ENCODE results near the gene EFEMP2. TPM values are rescaled to one million over a fixed set of nuclear protein-coding genes. Genes with fewer than 3 reads are reported as not detected.

EFEMP2 gene
- total and polyA plus RNA-seq, 10 of the 15 experiments (the other 5 are each of a cell fraction or from before 2014, with no cell fraction given), result 0.24 to 13.2 (median 1.3) TPM; not detected in 1

DNA sequence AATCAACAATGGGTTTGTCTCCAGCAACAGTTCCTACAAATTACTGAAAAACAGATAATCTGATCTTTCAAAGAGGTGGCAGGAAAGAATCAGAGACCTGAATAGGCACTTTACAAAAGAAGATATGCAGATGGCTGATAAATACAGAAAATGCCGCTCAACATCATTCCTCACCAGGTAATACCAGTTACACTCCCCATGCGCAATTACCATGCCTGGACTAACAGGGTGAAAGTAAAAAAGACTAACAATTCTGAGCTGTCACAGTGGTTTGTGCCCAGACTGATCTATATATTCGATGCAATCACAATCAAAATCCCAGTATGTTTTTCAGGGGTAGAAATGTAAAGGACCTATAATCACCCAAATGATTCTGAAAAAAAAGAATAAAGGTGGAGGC, 28.8 kb downstream of the EFEMP2 start:
- SMC1A ChIA-PET (ENCODE audit: uncharacterized antibody, unreplicated experiment), result interaction anchor here (1.0 kb wide), 1 partner anchor 10 kb away, joined by 3 read pairs; the partner anchor contains the start of gene SNX32
- RAD21 ChIA-PET (ENCODE audit: unreplicated experiment), result interaction anchor here (0.6 kb wide), 1 partner anchor 231 kb away, joined by 4 read pairs; no protein-coding TSS in a partner anchor
- Histone ChIP-seq H3K36me3 (ENCODE audit: control insufficient read depth in 2 of 2, insufficient read depth in 2 of 2, low read length in 1 of 2) (no peaks in the 10 kb centered on the region), H3K4me3 (no peak overlapping the region), H2AFZ (ENCODE audit: control insufficient read depth, low read depth, low read length) (no peak overlapping the region), H3K9me3 (replicated peaks; ENCODE audit: control insufficient read depth, insufficient read depth, low read length) (no peaks in the 10 kb centered on the region), H3K27ac (ENCODE audit: control insufficient read depth, insufficient read depth) (no peak overlapping the region), H3K4me2 (ENCODE audit: control insufficient read depth, insufficient read depth) (no peak overlapping the region), H3K4me1 (ENCODE audit: control insufficient read depth, insufficient read depth, low read length) (no peaks in the 10 kb centered on the region), H3K9ac (ENCODE audit: control insufficient read depth, insufficient read depth, low read length) (no peak overlapping the region), H4K20me1 (ENCODE audit: control insufficient read depth, insufficient read depth) (no peaks in the 10 kb centered on the region), H3K27me3 (replicated peaks in 1 of 2; ENCODE audit: control insufficient read depth in 2 of 2, insufficient read depth in 2 of 2, low read length in 1 of 2) (no peaks in the 10 kb centered on the region), H3K79me2 (ENCODE audit: control insufficient read depth, insufficient read depth, low read length) (no peaks in the 10 kb centered on the region)
- POLR2A ChIA-PET, result interaction anchor here (0.5 kb wide), 1 partner anchor 132 kb away, joined by 7 read pairs; no protein-coding TSS in a partner anchor
- CTCF ChIA-PET, result interaction anchor here (1.2 to 1.6 kb wide), 2 partner anchors 9 to 41 kb away, joined by 4 to 6 read pairs; no protein-coding TSS in a partner anchor
- DNase-seq (ENCODE audit: low read depth, low spot score), result no peak
- TF ChIP-seq ESRRA (IDR thresholded peaks at IDR 0.05; ENCODE audit: low read length), result no peak
- no peak for TF ChIP-seq HDGF (IDR thresholded peaks at IDR 0.05)
- TF ChIP-seq RFX5 (IDR thresholded peaks at IDR 0.05; ENCODE audit: low read depth, low read length), result no peak
- no peak for TF ChIP-seq PAX5 (IDR thresholded peaks at IDR 0.05; ENCODE audit: borderline replicate concordance, low read depth, low read length)
- no peak for TF ChIP-seq ELK1 (IDR thresholded peaks at IDR 0.05; ENCODE audit: low read depth, low read length)
- intact Hi-C loops (cut with micrococcal nuclease; ENCODE audit: unreplicated experiment), result no loop called here
- BruUV-seq (replicated peaks), result no TSS peak
- in situ Hi-C loops (cut with MboI), result no loop called here
- no peak for FAIRE-seq
- ATAC-seq, result no peak
- WGBS (ENCODE audit: insufficient coverage, insufficient replicate concordance, low lambda C conversion rate, missing lambda C conversion rate), result 76% methylated on average over 3 of the region's 3 CpGs

- FAIRE-seq (no peak), ATAC-seq (no peak), DNase-seq (ENCODE audit: low read depth, low spot score) (no peak)
- no peaks in the 10 kb centered on the region for H3K4me1 ChIP-seq (ENCODE audit: control insufficient read depth, insufficient read depth, low read length)
- no peak overlapping the region for H2AFZ ChIP-seq (ENCODE audit: control insufficient read depth, low read depth, low read length)
- H3K9ac ChIP-seq (ENCODE audit: control insufficient read depth, insufficient read depth, low read length), result no peak overlapping the region
- WGBS (ENCODE audit: insufficient coverage, insufficient replicate concordance, low lambda C conversion rate, missing lambda C conversion rate), result 72% methylated on average over 4 of the region's 4 CpGs
- intact Hi-C loops (cut with micrococcal nuclease; ENCODE audit: unreplicated experiment) (no loop called here), in situ Hi-C loops (cut with MboI) (no loop called here)
- H3K27ac ChIP-seq (ENCODE audit: control insufficient read depth, insufficient read depth), result no peak overlapping the region
- TF ChIP-seq RAD51 (IDR thresholded peaks at IDR 0.05) (no peak), USF2 (IDR thresholded peaks at IDR 0.05; ENCODE audit: borderline replicate concordance, low read depth, low read length) (no peak), CHD2 (IDR thresholded peaks at IDR 0.05; ENCODE audit: borderline replicate concordance, low read depth, low read length) (no peak), SP1 (IDR thresholded peaks at IDR 0.05; ENCODE audit: low read depth, low read length) (no peak), NFXL1 (IDR thresholded peaks at IDR 0.05; ENCODE audit: borderline replicate concordance) (no peak), NBN (IDR thresholded peaks at IDR 0.05) (no peak), IRF4 (IDR thresholded peaks at IDR 0.05; ENCODE audit: low read depth, low read length) (no peak), RBBP5 (conservative IDR thresholded peaks at IDR 0.05) (no peak), YY1 (IDR thresholded peaks at IDR 0.05; ENCODE audit: low read depth, low read length) (no peak)
- H3K4me3 ChIP-seq, result no peak overlapping the region
- no TSS peak for BruUV-seq (replicated peaks)
- no peak overlapping the region for H3K4me2 ChIP-seq (ENCODE audit: control insufficient read depth, insufficient read depth)
- ChIA-PET SMC1A (ENCODE audit: uncharacterized antibody, unreplicated experiment) (no interaction called here), CTCF (no interaction called here), RAD21 (ENCODE audit: unreplicated experiment) (no interaction called here), POLR2A (no interaction called here)
- H3K36me3 ChIP-seq (ENCODE audit: control insufficient read depth in 2 of 2, insufficient read depth in 2 of 2, low read length in 1 of 2), result no peaks in the 10 kb centered on the region
- H3K79me2 ChIP-seq (ENCODE audit: control insufficient read depth, insufficient read depth, low read length), result no peaks in the 10 kb centered on the region
- no peaks in the 10 kb centered on the region for H3K27me3 ChIP-seq (replicated peaks in 1 of 2; ENCODE audit: control insufficient read depth in 2 of 2, insufficient read depth in 2 of 2, low read length in 1 of 2)
- H3K9me3 ChIP-seq (replicated peaks; ENCODE audit: control insufficient read depth, insufficient read depth, low read length), result no peaks in the 10 kb centered on the region
- H4K20me1 ChIP-seq (ENCODE audit: control insufficient read depth, insufficient read depth), result no peaks in the 10 kb centered on the region
Measured at GRCh38 chr11:65842144-65842543, 30.5 kb downstream of the EFEMP2 start.

Measured in GM12878 (cell line).